Measurements from ENCODE around the gene SMYD3. TPM values are rescaled to one million over a fixed set of nuclear protein-coding genes. Genes with fewer than 3 reads are reported as not detected.

SMYD3 gene
- total RNA-seq, 1 donor from 2014 or later, result 35.4 TPM

DNA sequence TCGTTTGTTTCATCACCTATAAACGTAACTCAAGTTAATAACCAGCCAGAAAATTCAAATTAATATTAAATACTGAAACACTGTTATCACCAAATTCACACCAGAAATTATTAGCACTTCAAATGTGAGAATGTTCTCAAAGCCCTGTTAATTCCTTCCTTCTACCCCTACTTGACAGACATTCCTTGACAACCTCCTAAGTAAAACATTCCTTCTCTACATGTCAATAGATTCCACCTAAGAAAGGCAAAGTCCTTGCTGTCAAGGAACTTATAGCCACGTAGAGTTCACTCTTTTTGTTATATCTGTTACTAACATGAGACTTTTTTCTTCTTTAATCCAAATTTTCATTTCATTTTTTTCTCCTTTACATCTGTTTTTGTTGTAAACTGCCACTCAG is 441.5 kb downstream of the SMYD3 start:
- peaks cover 2% of the 10 kb centered on the region for H3K9me3 Mint-ChIP-seq (ENCODE audit: unreplicated experiment)
- H3K36me3 Mint-ChIP-seq (ENCODE audit: unreplicated experiment), result no peaks in the 10 kb centered on the region
- H3K4me1 Mint-ChIP-seq (ENCODE audit: low read depth, unreplicated experiment), result peaks cover 12% of the 10 kb centered on the region
- no peak overlapping the region for H3K4me3 Mint-ChIP-seq (ENCODE audit: unreplicated experiment)
- no peak for DNase-seq
- TF ChIP-seq, protein P1, sequence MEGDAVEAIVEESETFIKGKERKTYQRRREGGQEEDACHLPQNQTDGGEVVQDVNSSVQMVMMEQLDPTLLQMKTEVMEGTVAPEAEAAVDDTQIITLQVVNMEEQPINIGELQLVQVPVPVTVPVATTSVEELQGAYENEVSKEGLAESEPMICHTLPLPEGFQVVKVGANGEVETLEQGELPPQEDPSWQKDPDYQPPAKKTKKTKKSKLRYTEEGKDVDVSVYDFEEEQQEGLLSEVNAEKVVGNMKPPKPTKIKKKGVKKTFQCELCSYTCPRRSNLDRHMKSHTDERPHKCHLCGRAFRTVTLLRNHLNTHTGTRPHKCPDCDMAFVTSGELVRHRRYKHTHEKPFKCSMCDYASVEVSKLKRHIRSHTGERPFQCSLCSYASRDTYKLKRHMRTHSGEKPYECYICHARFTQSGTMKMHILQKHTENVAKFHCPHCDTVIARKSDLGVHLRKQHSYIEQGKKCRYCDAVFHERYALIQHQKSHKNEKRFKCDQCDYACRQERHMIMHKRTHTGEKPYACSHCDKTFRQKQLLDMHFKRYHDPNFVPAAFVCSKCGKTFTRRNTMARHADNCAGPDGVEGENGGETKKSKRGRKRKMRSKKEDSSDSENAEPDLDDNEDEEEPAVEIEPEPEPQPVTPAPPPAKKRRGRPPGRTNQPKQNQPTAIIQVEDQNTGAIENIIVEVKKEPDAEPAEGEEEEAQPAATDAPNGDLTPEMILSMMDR (IDR thresholded peaks at IDR 0.05; ENCODE audit: partially characterized antibody, unreplicated experiment), result no peak
- H3K27me3 Mint-ChIP-seq (ENCODE audit: unreplicated experiment), result peaks cover 4% of the 10 kb centered on the region
- H3K27ac Mint-ChIP-seq (ENCODE audit: unreplicated experiment), result no peak overlapping the region

DNA sequence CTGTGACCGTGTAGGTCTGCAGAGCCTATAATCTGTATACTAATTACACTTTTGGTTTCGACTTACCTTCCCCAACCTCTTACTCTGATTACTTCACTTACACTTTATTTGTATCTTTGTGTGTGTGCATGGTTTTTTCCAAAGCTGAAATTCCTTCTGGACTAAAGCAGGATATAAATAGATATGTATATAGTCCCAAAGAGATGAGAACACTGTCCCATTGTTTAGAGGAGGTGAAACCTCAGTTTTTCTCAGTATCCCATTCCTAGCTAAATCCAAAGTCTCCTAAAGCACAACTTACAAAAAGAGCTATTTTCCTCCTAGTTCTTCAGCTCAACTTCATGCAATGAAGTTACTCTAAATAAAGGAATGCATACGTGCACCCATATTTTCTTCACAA is 442.2 kb downstream of the SMYD3 start:
- Mint-ChIP-seq H3K9me3 (ENCODE audit: unreplicated experiment) (peaks cover 2% of the 10 kb centered on the region), H3K4me3 (ENCODE audit: unreplicated experiment) (no peak overlapping the region), H3K27ac (ENCODE audit: unreplicated experiment) (no peak overlapping the region), H3K36me3 (ENCODE audit: unreplicated experiment) (no peaks in the 10 kb centered on the region), H3K27me3 (ENCODE audit: unreplicated experiment) (peaks cover 4% of the 10 kb centered on the region), H3K4me1 (ENCODE audit: low read depth, unreplicated experiment) (peaks cover 12% of the 10 kb centered on the region)
- no peak for DNase-seq
- TF ChIP-seq, protein P1 (IDR thresholded peaks at IDR 0.05; ENCODE audit: partially characterized antibody, unreplicated experiment), result no peak

DNA sequence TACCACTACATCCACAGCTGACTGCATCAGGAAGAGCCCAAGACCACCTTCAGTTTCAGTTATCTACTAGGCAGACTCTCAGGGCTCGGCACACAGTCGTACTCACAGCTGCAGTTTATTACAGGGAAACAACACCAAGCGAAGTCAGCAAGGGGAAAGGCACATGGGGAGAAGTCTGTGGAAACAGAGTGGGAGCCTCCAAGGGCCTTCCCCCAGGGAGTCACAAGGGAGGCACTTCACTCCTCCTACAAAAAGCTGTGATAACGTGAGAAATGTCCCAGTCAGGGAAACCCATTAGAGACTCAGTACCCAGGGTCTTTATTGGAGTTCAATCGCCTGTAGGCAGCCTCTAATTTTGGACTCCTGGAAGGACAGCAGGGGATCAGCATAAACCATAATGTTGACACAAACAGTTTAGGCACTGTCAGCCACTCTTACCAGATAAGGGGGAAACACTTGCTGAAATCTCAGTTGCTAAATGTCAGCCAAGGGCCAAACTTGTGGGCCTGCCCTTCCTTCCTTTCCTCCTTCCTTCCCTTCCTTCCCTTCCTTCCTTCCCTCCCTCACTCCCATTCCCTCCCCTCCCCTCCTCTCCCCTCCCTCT is 444.0 kb downstream of the SMYD3 start:
- DNase-seq, result no peak
- Mint-ChIP-seq H3K27ac (ENCODE audit: unreplicated experiment) (no peak overlapping the region), H3K4me3 (ENCODE audit: unreplicated experiment) (no peak overlapping the region), H3K27me3 (ENCODE audit: unreplicated experiment) (peaks cover 3% of the 10 kb centered on the region), H3K4me1 (ENCODE audit: low read depth, unreplicated experiment) (peaks cover 10% of the 10 kb centered on the region), H3K36me3 (ENCODE audit: unreplicated experiment) (no peaks in the 10 kb centered on the region), H3K9me3 (ENCODE audit: unreplicated experiment) (peaks cover 2% of the 10 kb centered on the region)
- TF ChIP-seq, protein P1 (IDR thresholded peaks at IDR 0.05; ENCODE audit: partially characterized antibody, unreplicated experiment), result no peak

DNA sequence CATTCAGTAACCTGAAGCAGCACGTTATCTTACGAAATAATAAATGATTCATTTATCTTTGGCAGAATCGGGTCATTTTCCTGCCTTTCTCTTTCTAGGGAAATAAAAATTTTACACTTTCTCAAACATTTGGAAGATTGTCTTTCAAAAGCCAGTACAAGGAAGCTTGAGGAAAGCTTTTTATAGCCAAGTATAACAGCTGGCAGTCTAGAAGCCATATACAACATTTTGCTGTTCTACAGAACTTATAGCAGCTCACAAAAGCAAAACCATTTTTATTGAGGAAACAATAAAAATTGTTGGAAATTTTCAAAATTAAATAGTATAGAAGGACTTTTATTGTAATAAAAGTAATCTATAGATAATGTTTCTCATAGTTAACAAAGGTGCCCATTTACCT is 448.6 kb downstream of the SMYD3 start:
- Mint-ChIP-seq H3K36me3 (ENCODE audit: unreplicated experiment) (no peaks in the 10 kb centered on the region), H3K27ac (ENCODE audit: unreplicated experiment) (no peak overlapping the region), H3K27me3 (ENCODE audit: unreplicated experiment) (peaks cover 2% of the 10 kb centered on the region), H3K4me3 (ENCODE audit: unreplicated experiment) (no peak overlapping the region), H3K4me1 (ENCODE audit: low read depth, unreplicated experiment) (peaks cover 3% of the 10 kb centered on the region), H3K9me3 (ENCODE audit: unreplicated experiment) (peaks cover 2% of the 10 kb centered on the region)
- no peak for DNase-seq
- TF ChIP-seq, protein P1 (IDR thresholded peaks at IDR 0.05; ENCODE audit: partially characterized antibody, unreplicated experiment), result no peak

DNA sequence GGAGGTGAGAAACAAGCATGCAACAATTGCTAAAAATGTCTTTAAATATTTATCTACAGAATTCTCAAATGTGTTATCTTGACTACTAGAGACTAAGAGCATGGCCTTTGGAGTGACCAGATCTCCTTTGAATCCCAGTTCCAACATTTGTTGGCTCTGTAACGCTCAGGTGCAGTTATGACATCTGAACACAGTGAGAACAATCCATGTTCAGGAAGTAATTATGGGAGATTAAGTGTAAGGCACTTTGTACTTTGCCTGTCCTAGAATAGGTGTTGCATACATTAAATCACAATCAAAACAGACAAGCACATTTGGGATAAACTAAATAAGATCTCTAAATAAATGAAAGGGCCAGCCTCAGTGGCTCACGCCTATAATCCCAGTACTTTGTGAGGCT is 454.5 kb downstream of the SMYD3 start:
- Mint-ChIP-seq H3K27ac (ENCODE audit: unreplicated experiment) (no peak overlapping the region), H3K9me3 (ENCODE audit: unreplicated experiment) (no peaks in the 10 kb centered on the region), H3K36me3 (ENCODE audit: unreplicated experiment) (no peaks in the 10 kb centered on the region), H3K4me1 (ENCODE audit: low read depth, unreplicated experiment) (peaks cover 3% of the 10 kb centered on the region), H3K27me3 (ENCODE audit: unreplicated experiment) (peaks cover 2% of the 10 kb centered on the region), H3K4me3 (ENCODE audit: unreplicated experiment) (no peak overlapping the region)
- no peak for DNase-seq
- TF ChIP-seq, protein P1 (IDR thresholded peaks at IDR 0.05; ENCODE audit: partially characterized antibody, unreplicated experiment), result no peak
